GM12801 (cell line): ENCODE results near the gene NRN1.

ENCODE experiments used
- CTCF ChIP-seq: IDR thresholded peaks from one replicate; pipeline ENCODE4 v1.5.1; 2011; ENCODE audit warnings: control low read depth; ENCODE audit not compliant: insufficient read length; ENCODE audit errors: extremely low read depth

Gene NRN1

GRCh38 chr6:5962794-5963193, 43.9 kb downstream of the NRN1 start:
- TF ChIP-seq CTCF = no peak

- TF ChIP-seq CTCF = no peak
Observed at GRCh38 chr6:5961836-5962235, 44.9 kb downstream of the NRN1 start.

GRCh38 chr6:5960456-5960855, 46.3 kb downstream of the NRN1 start:
- TF ChIP-seq CTCF = no peak

- TF ChIP-seq CTCF = no peak
Observed at GRCh38 chr6:5958921-5959320, 47.8 kb downstream of the NRN1 start.

- TF ChIP-seq CTCF = no peak
Observed at GRCh38 chr6:5956939-5957338, 49.8 kb downstream of the NRN1 start.

- TF ChIP-seq CTCF = no peak
Observed at GRCh38 chr6:5950361-5950785, 56.4 kb downstream of the NRN1 start.
